Measurements from ENCODE around the gene DRD5. TPM values are rescaled to one million over a fixed set of nuclear protein-coding genes. Genes with fewer than 3 reads are reported as not detected.
"Not testable (repeated sequence)": the region's sequence is repeated elsewhere in the genome, so short reads cannot be mapped to it uniquely, and the experiment has no call there.

The DRD5 gene
- not detected for total RNA-seq
- not detected for polyA plus RNA-seq (2013, experiment 1 of 2)
- 0.03 TPM for polyA plus RNA-seq (2013, experiment 2 of 2)
- total RNA-seq = 0 to 0.24 (median 0) reads per million in 172 experiments

GRCh38 chr4:9781343-9782135, at the start of gene DRD5:
TSS of gene DRD5 (plus strand) at chr4:9781634. CDS start at chr4:9782030, 396 bp downstream.
- Histone ChIP-seq H3K27me3 (ENCODE audit: control insufficient read depth in 1 of 2, insufficient read depth in 2 of 2, low read length in 2 of 2) (peaks cover 12 to 15% of the 10 kb centered on the region in 2 experiments), H3K27ac (ENCODE audit: low read depth in 1 of 2, low read length in 2 of 2) (no peak within 1 kb of the TSS), H3K4me1 (ENCODE audit: insufficient read depth, low read length) (no peaks in the 10 kb centered on the region), H3K4me3 (ENCODE audit: low read length) (no peak within 1 kb of the TSS), H3K36me3 (ENCODE audit: insufficient read depth, low read length) (no peaks in the 10 kb centered on the region), H3K9me3 (ENCODE audit: control insufficient read depth in 1 of 2, insufficient read depth in 1 of 2, low read length in 2 of 2) (peaks cover 0 to 16% of the 10 kb centered on the region in 2 experiments)
- no peak for DNase-seq
- no peak for TF ChIP-seq CTCF (IDR thresholded peaks at IDR 0.05)
- ChIA-PET CTCF (no interaction called here), POLR2A (no interaction called here)
- intact Hi-C loops (cut with DNase I, micrococcal nuclease) = no loop called here
- no peak for ATAC-seq (ENCODE audit: poor library complexity)
- no peaks in the 10 kb centered on the region for H3K9me3 Mint-ChIP-seq
- H3K27ac Mint-ChIP-seq = no peak within 1 kb of the TSS
- H3K4me1 Mint-ChIP-seq (ENCODE audit: low read depth) = no peaks in the 10 kb centered on the region
- peaks cover 51% of the 10 kb centered on the region for H3K27me3 Mint-ChIP-seq
- no peaks in the 10 kb centered on the region for H3K36me3 Mint-ChIP-seq (ENCODE audit: low read depth)
- no peak within 1 kb of the TSS for H3K4me3 Mint-ChIP-seq

- intact Hi-C loops (cut with DNase I, micrococcal nuclease); H3K4me3 Mint-ChIP-seq; H3K36me3 ChIP-seq (ENCODE audit: insufficient read depth, low read length); H3K4me3 ChIP-seq (ENCODE audit: low read length); H3K9me3 Mint-ChIP-seq; POLR2A ChIA-PET; H3K27ac Mint-ChIP-seq; DNase-seq; H3K27me3 ChIP-seq (ENCODE audit: control insufficient read depth in 1 of 2, insufficient read depth in 2 of 2, low read length in 2 of 2); H3K4me1 Mint-ChIP-seq (ENCODE audit: low read depth); CTCF ChIA-PET; ATAC-seq (ENCODE audit: poor library complexity); H3K27ac ChIP-seq (ENCODE audit: low read depth in 1 of 2, low read length in 2 of 2); H3K4me1 ChIP-seq (ENCODE audit: insufficient read depth, low read length); H3K36me3 Mint-ChIP-seq (ENCODE audit: low read depth); H3K9me3 ChIP-seq (ENCODE audit: control insufficient read depth in 1 of 2, insufficient read depth in 1 of 2, low read length in 2 of 2); H3K27me3 Mint-ChIP-seq: not testable (repeated sequence)
These were observed 49.2 kb upstream of the DRD5 start for GRCh38 chr4:9732256-9732655.

GRCh38 chr4:9735515-9735914, 45.9 kb upstream of the DRD5 start:
- no peak for TF ChIP-seq CTCF (IDR thresholded peaks at IDR 0.05)
- Histone ChIP-seq H3K4me3 (ENCODE audit: low read length) (no peak overlapping the region), H3K27ac (ENCODE audit: low read depth in 1 of 2, low read length in 2 of 2) (no peak overlapping the region), H3K36me3 (ENCODE audit: insufficient read depth, low read length) (no peaks in the 10 kb centered on the region), H3K9me3 (ENCODE audit: control insufficient read depth in 1 of 2, insufficient read depth in 1 of 2, low read length in 2 of 2) (no peaks in the 10 kb centered on the region), H3K4me1 (ENCODE audit: insufficient read depth, low read length) (no peaks in the 10 kb centered on the region), H3K27me3 (ENCODE audit: control insufficient read depth in 1 of 2, insufficient read depth in 2 of 2, low read length in 2 of 2) (no peaks in the 10 kb centered on the region)
- ATAC-seq (ENCODE audit: poor library complexity) = no peak
- H3K36me3 Mint-ChIP-seq (ENCODE audit: low read depth) = no peaks in the 10 kb centered on the region
- POLR2A ChIA-PET = no interaction called here
- H3K27ac Mint-ChIP-seq = no peak overlapping the region
- no peaks in the 10 kb centered on the region for H3K4me1 Mint-ChIP-seq (ENCODE audit: low read depth)
- CTCF ChIA-PET = no interaction called here
- H3K27me3 Mint-ChIP-seq = no peaks in the 10 kb centered on the region
- no peaks in the 10 kb centered on the region for H3K9me3 Mint-ChIP-seq
- no peak overlapping the region for H3K4me3 Mint-ChIP-seq
- intact Hi-C loops (cut with DNase I, micrococcal nuclease) = no loop called here
- no peak for DNase-seq

GRCh38 chr4:9737280-9737679, 44.2 kb upstream of the DRD5 start:
- H3K36me3 ChIP-seq (ENCODE audit: insufficient read depth, low read length); H3K9me3 ChIP-seq (ENCODE audit: control insufficient read depth in 1 of 2, insufficient read depth in 1 of 2, low read length in 2 of 2); H3K9me3 Mint-ChIP-seq; H3K27me3 ChIP-seq (ENCODE audit: control insufficient read depth in 1 of 2, insufficient read depth in 2 of 2, low read length in 2 of 2); POLR2A ChIA-PET; H3K27ac Mint-ChIP-seq; H3K4me1 ChIP-seq (ENCODE audit: insufficient read depth, low read length); H3K27me3 Mint-ChIP-seq; H3K4me1 Mint-ChIP-seq (ENCODE audit: low read depth); H3K4me3 Mint-ChIP-seq; intact Hi-C loops (cut with DNase I, micrococcal nuclease); ATAC-seq (ENCODE audit: poor library complexity); H3K27ac ChIP-seq (ENCODE audit: low read depth in 1 of 2, low read length in 2 of 2); H3K4me3 ChIP-seq (ENCODE audit: low read length); CTCF ChIA-PET; DNase-seq; H3K36me3 Mint-ChIP-seq (ENCODE audit: low read depth): not testable (repeated sequence)

- H3K27me3 ChIP-seq (ENCODE audit: control insufficient read depth in 1 of 2, insufficient read depth in 2 of 2, low read length in 2 of 2); H3K4me3 Mint-ChIP-seq; CTCF ChIA-PET; intact Hi-C loops (cut with DNase I, micrococcal nuclease); H3K27me3 Mint-ChIP-seq; ATAC-seq (ENCODE audit: poor library complexity); POLR2A ChIA-PET; H3K9me3 Mint-ChIP-seq; H3K27ac Mint-ChIP-seq; H3K4me1 Mint-ChIP-seq (ENCODE audit: low read depth); H3K4me3 ChIP-seq (ENCODE audit: low read length); H3K36me3 ChIP-seq (ENCODE audit: insufficient read depth, low read length); DNase-seq; H3K4me1 ChIP-seq (ENCODE audit: insufficient read depth, low read length); H3K36me3 Mint-ChIP-seq (ENCODE audit: low read depth); H3K9me3 ChIP-seq (ENCODE audit: control insufficient read depth in 1 of 2, insufficient read depth in 1 of 2, low read length in 2 of 2); H3K27ac ChIP-seq (ENCODE audit: low read depth in 1 of 2, low read length in 2 of 2): not testable (repeated sequence)
These were observed 37.6 kb upstream of the DRD5 start for GRCh38 chr4:9743789-9744188.
